Epithelial cell of esophagus (primary cell): ENCODE data around the gene POLR2J.

Source experiments
- DNase-seq: peaks from one replicate; pipeline ENCODE4 v3.0.0; 2010; ENCODE audit warnings: low read depth
- H3K4me3 ChIP-seq: 2 replicates; pipeline ENCODE4 v1.5.1; 2011; ENCODE audit warnings: mild to moderate bottlenecking, low read length, control low read depth
- TF ChIP-seq, protein P1 (sequence below): IDR thresholded peaks from 2 replicates; pipeline ENCODE4 v1.5.1; 2011; ENCODE audit warnings: low read depth, mild to moderate bottlenecking, low read length, control low read depth, inconsistent platforms; ENCODE audit not compliant: insufficient read depth; ENCODE audit errors: missing control alignments

Gene POLR2J

DNA sequence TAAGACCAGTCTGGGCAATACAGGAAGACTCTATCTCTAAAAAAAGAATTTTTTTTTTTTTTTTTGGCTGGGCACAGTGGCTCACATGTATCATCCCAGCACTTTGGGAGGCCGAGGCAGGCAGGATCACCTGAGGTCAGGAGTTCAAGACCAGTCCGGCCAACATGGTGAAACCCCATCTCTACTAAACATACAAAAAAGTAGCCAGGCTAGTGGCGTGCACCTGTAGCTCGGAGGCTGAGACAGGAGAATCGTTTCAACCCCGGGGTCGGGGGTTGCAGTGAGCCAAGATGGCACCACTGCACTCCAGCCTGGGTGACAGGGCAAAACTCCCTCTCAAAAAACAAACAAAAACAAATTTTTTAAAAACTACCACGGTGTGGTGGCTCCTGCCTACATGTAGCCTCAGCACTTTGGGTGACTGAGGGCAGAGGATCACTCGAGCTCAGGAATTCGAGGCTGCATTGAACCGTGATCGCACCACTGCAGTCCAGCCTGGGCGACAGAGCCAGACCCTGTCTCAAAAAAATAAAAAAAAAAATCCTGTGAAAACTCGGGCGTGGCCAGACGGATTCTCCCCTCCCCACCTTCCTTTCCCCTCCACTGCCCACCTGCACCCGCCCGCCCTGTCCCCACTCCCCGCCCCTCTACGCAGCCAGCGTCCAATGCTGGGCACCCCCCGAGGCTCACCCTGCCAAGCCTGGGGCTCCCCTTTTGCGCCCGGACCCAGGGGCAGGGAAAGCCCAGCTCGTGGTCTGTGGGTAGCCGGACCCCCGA lies 46.1 kb downstream of the POLR2J start:
- H3K4me3 ChIP-seq: peak overlapping the region; percentile 44
- no peak for DNase-seq
- TF ChIP-seq, protein P1, sequence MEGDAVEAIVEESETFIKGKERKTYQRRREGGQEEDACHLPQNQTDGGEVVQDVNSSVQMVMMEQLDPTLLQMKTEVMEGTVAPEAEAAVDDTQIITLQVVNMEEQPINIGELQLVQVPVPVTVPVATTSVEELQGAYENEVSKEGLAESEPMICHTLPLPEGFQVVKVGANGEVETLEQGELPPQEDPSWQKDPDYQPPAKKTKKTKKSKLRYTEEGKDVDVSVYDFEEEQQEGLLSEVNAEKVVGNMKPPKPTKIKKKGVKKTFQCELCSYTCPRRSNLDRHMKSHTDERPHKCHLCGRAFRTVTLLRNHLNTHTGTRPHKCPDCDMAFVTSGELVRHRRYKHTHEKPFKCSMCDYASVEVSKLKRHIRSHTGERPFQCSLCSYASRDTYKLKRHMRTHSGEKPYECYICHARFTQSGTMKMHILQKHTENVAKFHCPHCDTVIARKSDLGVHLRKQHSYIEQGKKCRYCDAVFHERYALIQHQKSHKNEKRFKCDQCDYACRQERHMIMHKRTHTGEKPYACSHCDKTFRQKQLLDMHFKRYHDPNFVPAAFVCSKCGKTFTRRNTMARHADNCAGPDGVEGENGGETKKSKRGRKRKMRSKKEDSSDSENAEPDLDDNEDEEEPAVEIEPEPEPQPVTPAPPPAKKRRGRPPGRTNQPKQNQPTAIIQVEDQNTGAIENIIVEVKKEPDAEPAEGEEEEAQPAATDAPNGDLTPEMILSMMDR: no peak

DNA sequence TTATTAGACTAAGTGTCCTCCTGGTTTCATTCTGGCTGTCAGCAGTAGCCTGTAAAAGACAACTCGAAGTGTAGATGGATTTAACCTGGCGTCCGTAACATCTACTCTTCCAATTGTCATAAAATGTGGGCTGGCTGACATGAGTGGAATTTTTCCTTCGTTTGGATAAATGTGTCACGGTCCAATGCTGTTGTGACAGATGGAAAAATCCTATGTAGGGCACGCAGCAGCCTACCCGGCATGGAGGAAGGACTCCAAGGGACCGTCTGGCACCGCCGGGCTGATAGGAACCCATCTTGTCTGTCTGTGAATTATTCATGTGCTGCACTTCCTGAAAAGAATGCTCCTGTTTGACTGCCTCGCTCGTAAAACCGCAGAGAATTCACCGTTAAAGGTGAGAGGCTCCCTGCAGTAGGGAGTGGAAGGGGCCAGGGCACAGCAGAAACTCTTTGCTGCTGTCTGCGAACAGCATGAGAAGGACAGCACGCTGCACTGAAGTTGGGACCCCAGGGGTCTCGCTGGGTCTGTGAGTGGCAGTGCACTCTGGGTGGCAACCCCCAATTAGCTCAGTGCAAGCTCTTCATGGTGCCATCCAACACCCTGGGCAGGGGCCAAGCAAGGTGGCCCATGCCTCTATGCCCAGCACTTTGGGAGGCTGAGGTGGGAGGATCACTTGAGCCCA lies 47.0 kb downstream of the POLR2J start:
- TF ChIP-seq, protein P1: no peak
- H3K4me3 ChIP-seq: no peak overlapping the region
- peak; percentile 28 for DNase-seq

DNA sequence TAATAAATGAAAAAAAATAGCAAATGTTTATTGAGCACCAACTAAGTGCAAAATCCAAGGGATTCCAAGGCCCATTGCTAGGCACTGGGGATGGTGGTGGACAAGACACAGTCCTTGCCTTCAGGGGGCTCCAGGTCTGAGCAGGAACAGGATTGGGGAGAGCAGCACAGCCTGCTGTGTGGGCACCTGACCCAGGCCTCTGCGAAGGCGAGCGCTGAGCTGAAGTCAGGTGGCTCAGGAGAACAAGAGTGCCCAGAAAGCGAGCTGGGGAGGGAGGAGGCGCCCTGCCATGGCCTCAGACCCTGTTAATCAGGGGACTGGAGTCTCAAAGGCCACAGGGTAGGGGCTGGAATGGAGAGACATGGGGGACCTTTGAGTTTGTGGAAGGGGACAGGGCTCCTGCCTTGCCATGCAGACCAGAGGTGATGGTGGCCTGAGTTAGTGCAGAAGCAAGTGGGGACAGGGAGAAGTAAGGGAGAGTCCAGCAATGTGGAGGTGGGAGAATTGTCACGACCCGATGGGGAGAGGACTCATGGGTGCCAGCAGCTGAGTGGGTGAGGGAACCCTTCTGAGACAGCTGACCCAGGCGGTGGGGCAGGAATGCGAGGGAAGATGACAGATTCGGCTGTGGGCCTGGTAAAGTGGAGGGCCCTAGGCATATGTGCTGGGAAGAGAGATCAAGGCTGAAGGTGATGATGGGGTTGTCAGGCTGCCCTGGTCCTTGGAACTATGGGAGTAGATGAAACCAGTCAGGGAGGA lies 49.4 kb downstream of the POLR2J start:
- DNase-seq: no peak
- TF ChIP-seq, protein P1: no peak
- H3K4me3 ChIP-seq: no peak overlapping the region

DNA sequence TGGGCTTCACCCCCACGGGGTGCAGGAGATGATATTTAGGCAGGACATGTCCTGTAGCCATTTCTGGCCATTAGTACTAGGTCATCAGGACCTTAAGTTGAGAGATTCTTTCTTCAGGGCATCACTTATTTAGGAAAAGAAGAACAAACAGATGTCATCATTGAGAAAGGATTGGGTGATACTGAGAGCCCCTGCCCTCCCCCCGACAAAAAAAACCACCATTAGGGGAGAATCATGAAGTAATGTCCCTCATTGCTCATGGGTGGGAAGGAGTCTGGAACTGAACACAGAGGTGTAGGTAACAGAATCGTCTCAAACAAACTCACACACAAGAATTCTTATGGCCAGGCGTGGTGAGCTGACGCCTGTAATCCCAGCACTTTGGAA lies 51.7 kb downstream of the POLR2J start:
- TF ChIP-seq, protein P1: no peak
- no peak for DNase-seq
- H3K4me3 ChIP-seq: no peak overlapping the region

DNA sequence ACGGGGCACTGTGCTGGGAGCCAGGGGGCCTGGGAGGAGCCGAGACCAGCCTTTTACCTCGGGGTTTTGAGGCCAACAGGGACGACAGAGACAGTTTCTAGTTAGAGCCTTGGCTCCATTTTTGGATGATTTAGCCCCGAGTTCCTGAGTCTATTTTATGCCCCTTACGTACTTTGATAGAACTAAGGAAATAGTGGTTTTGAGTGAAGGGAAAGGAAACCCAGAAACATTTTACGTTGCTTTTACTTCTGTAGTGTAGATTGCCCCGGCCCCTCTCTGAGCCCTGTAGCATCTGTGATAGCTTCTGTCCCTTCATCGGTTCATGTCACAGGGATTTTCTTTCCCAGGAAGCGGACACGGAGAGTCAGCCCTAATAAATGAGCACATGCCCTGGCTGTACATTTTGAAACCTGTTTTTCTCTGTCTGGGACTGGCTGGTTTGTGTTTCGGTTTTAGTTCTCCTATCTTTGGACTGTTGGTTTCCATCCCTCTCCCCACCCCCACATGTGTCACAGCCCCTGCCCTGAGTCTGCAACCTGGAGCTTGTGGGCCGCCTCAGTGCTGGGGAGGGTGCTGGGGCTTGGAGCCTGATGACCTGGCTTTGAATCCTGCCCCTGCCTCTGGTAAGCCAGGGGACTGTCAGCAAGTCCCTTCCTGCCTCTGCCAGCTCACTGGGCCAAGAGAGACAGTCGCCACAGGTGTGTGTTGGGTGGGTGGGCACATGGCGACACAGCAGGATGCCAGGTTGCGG lies 52.3 kb downstream of the POLR2J start:
- no peak for DNase-seq
- H3K4me3 ChIP-seq: no peak overlapping the region
- TF ChIP-seq, protein P1: no peak

DNA sequence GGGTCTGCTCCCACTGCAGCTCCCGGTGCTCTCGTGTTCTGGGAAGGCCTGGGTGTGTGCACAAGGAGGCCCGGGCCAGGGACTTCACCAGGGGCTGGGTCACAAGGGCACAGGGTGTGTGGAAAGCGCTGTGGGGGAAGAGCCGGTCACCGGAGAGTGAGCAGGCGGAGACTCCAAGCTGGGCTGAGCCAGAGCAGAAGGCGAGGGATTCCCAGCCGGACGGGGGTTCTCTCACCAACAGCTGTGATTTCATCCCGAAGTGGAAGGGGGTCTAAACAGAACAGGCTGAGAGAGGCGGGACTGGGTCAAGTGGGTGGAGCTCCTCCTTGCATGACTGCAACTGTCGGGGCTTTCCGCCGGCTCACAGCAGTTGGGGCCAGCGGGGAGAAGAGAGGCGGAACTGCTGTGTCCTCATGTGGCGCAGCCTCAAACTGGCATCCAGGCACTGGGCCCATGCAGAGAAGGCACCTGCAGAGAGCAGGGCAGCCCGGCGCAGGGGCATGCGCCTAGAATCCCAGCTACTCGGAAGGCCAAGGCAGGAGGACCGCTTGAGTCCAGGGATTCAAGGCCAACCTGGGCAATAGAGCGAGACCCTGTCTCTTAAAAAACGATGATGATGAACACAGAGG lies 53.0 kb downstream of the POLR2J start:
- no peak overlapping the region for H3K4me3 ChIP-seq
- DNase-seq: no peak
- TF ChIP-seq, protein P1: no peak
